ENCODE results near the gene NLRP2B.
A peak's percentile ranks its signal among the peaks of the same experiment; 100 is the strongest.
"Not testable (repeated sequence)": the region's sequence is repeated elsewhere in the genome, so short reads cannot be mapped to it uniquely, and the experiment has no call there.

NLRP2B gene

DNA sequence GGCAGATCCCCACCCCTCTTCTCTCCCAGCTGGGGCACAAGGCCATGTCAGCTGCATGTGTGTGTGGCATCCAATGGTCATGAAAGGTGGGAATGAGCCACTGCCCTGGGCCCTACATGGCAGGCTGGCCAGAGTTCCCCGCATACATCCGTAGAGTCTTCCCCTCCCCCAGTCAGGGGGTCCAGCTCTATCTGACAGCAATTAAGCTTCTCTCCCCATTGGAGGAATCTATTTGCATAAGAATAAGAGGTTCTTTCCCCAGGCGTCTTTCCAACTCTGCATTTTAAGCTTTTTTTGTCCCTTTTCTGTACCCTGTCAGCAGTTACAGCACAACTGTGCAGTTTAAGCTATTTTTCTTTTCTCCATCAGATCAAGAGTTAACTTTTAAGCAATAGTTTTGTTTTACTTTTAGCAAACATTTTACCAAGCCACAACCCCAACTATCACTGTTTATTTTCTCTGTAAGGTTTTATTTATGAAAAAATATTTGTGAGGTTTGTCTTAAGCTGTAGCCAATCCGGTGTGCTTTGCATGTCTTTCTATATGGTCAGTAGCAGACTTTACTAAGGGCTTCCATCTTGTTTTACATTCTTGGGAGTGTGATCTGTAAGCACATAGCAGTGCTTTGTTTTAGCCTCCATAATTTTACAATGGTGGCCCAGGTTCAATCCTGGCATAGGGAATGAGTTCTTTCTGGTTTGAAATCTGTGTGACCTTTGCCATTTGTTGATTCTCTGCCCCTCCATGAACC is 28.7 kb downstream of the NLRP2B start:
- H3K27ac ChIP-seq (ENCODE audit: low read length) = no peak overlapping the region
- H3K27me3 ChIP-seq (ENCODE audit: insufficient read depth, low read length) = no peaks in the 10 kb centered on the region
- H3K36me3 ChIP-seq (ENCODE audit: insufficient read depth, low read depth, low read length) = no peaks in the 10 kb centered on the region
- no peak overlapping the region for H3K9ac ChIP-seq (ENCODE audit: low read depth, low read length)
- peaks cover 11% of the 10 kb centered on the region for H3K4me1 ChIP-seq (ENCODE audit: insufficient read depth, low read length)
- H3K4me3 ChIP-seq (ENCODE audit: low read length) = no peak overlapping the region
- peaks cover 14% of the 10 kb centered on the region for H3K9me3 ChIP-seq (ENCODE audit: insufficient read depth, low read depth, low read length)

DNA sequence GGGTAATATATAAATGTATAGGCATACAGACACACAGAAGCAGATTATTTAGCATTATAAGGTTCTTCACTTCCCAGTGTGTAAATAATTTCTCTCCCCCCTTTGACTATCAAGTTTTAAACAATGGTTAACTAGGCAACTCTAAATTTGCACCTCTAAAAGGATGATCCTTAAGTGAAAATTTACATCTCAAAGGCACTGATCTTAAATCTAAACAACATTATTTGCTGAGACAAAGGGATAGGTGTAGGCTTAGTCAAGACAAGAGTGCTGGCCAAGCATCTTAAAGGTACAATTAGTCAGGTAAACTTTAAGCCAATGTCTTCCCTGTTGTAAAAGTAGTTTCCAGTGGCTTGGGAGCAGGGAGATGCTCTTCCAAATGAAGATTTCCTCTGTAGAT is 33.0 kb downstream of the NLRP2B start:
- H3K4me1 ChIP-seq (ENCODE audit: insufficient read depth, low read length) = peaks cover 11% of the 10 kb centered on the region
- H3K27me3 ChIP-seq (ENCODE audit: insufficient read depth, low read length) = no peaks in the 10 kb centered on the region
- no peak overlapping the region for H3K27ac ChIP-seq (ENCODE audit: low read length)
- H3K9me3 ChIP-seq (ENCODE audit: insufficient read depth, low read depth, low read length) = no peaks in the 10 kb centered on the region
- H3K9ac ChIP-seq (ENCODE audit: low read depth, low read length) = no peak overlapping the region
- H3K36me3 ChIP-seq (ENCODE audit: insufficient read depth, low read depth, low read length) = no peaks in the 10 kb centered on the region
- H3K4me3 ChIP-seq (ENCODE audit: low read length) = peak overlapping the region; percentile 38; the same call in 1 of the 2 replicates

DNA sequence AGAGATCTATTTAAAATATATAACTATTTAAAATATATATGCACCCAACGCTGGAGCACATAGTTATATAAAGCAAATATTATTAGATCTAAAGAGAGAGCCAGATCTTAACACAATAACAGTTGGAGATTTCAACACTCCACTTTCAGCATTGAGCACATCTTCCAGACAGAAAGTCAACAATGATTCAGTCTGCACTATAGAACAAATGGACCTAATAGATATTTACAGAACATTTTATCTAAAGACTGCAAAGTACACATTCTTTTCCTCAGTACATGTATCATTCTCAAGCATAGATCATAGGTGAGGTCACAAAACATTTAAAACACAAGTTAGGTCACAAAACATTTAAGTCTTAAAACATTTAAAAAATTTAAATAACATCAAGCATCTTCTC is 36.4 kb downstream of the NLRP2B start:
- H3K4me3 ChIP-seq (ENCODE audit: low read length) = no peak overlapping the region
- no peak overlapping the region for H3K27ac ChIP-seq (ENCODE audit: low read length)
- no peaks in the 10 kb centered on the region for H3K27me3 ChIP-seq (ENCODE audit: insufficient read depth, low read length)
- H3K9ac ChIP-seq (ENCODE audit: low read depth, low read length) = no peak overlapping the region
- peaks cover 11% of the 10 kb centered on the region for H3K4me1 ChIP-seq (ENCODE audit: insufficient read depth, low read length)
- no peaks in the 10 kb centered on the region for H3K36me3 ChIP-seq (ENCODE audit: insufficient read depth, low read depth, low read length)
- H3K9me3 ChIP-seq (ENCODE audit: insufficient read depth, low read depth, low read length) = no peaks in the 10 kb centered on the region

DNA sequence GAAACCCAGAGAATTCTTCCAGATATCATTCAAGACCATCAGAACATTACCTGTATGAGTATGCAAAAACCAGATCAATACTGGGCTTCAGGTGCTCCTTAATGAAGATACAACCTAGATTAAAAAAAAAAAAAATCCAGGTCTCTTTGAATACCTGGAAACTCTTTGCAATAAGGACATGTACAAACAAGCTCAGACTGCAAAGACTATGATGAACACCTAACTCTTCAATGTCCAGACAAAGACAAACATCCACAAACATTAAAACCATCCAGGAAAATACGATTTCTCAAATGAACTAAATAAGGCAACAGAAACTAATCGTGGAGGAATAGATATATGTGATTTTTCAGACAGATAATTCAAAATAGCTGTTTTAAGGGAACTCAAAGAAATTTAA is 38.7 kb downstream of the NLRP2B start:
- H3K4me1 ChIP-seq (ENCODE audit: insufficient read depth, low read length) = no peaks in the 10 kb centered on the region
- no peaks in the 10 kb centered on the region for H3K9me3 ChIP-seq (ENCODE audit: insufficient read depth, low read depth, low read length)
- no peak overlapping the region for H3K9ac ChIP-seq (ENCODE audit: low read depth, low read length)
- no peak overlapping the region for H3K4me3 ChIP-seq (ENCODE audit: low read length)
- no peaks in the 10 kb centered on the region for H3K27me3 ChIP-seq (ENCODE audit: insufficient read depth, low read length)
- H3K36me3 ChIP-seq (ENCODE audit: insufficient read depth, low read depth, low read length) = no peaks in the 10 kb centered on the region
- H3K27ac ChIP-seq (ENCODE audit: low read length) = no peak overlapping the region

DNA sequence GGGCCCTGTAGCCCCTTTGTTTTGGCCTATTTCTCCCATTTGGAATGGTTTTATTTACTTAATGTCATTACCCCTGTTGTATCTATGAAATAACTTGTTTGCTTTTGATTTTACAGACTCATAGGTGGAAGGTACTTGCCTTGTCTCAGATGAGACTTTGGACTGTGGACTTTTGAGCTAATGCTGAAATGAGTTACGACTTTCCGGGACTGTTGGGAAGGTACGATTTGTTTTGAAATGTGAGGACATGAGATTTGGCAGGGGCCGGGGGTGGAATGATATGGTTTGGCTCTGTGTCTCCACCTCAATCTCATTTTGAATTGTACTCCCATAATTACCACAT is 39.4 kb downstream of the NLRP2B start:
- H3K36me3 ChIP-seq (ENCODE audit: insufficient read depth, low read depth, low read length) = no peaks in the 10 kb centered on the region
- no peaks in the 10 kb centered on the region for H3K4me1 ChIP-seq (ENCODE audit: insufficient read depth, low read length)
- no peak overlapping the region for H3K4me3 ChIP-seq (ENCODE audit: low read length)
- no peak overlapping the region for H3K27ac ChIP-seq (ENCODE audit: low read length)
- no peak overlapping the region for H3K9ac ChIP-seq (ENCODE audit: low read depth, low read length)
- no peaks in the 10 kb centered on the region for H3K9me3 ChIP-seq (ENCODE audit: insufficient read depth, low read depth, low read length)
- H3K27me3 ChIP-seq (ENCODE audit: insufficient read depth, low read length) = no peaks in the 10 kb centered on the region

DNA sequence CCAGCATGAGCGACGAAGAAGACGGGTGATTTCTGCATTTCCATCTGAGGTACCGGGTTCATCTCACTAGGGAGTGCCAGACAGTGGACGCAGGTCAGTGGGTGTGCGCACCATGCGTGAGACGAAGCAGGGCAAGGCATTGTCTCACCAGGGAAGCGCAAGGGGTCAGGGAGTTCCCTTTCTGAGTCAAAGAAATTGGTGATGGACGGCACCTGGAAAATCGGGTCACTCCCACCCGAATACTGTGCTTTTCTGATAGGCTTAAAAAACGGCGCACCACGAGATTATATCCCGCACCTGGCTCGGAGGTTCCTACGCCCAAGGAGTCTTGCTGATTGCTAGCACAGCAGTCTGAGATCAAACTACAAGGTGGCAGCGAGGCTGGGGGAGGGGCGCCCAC is 50.6 kb downstream of the NLRP2B start:
- H3K36me3 ChIP-seq (ENCODE audit: insufficient read depth, low read depth, low read length); H3K27ac ChIP-seq (ENCODE audit: low read length); H3K4me1 ChIP-seq (ENCODE audit: insufficient read depth, low read length); H3K9ac ChIP-seq (ENCODE audit: low read depth, low read length); H3K4me3 ChIP-seq (ENCODE audit: low read length); H3K27me3 ChIP-seq (ENCODE audit: insufficient read depth, low read length); H3K9me3 ChIP-seq (ENCODE audit: insufficient read depth, low read depth, low read length): not testable (repeated sequence)
